HCT116 (cell line): ENCODE results near the gene ATXN1.

Experiments
- ATF3 ChIP-seq: IDR thresholded peaks from 2 replicates; pipeline ENCODE4 v1.6.1; 2012
- CEBPB ChIP-seq: IDR thresholded peaks from 2 replicates; pipeline ENCODE4 v1.6.1; 2012; ENCODE audit warnings: low read depth
- CTCF ChIP-seq, 3 experiments: fragments of 200-600 bp in 1 of 3; sonication (generic) in 1 of 3; IDR thresholded peaks in 2 of 3; conservative IDR thresholded peaks in 1 of 3; 2 replicates each; pipeline ENCODE4 v1.5.1; 2012 to 2017; ENCODE audit warnings: low read depth in 2 of 3, low read length in 2 of 3, antibody characterized with exemption in 1 of 3, borderline replicate concordance in 1 of 3, control low read depth in 1 of 3, mild to moderate bottlenecking in 1 of 3, mixed read lengths in 1 of 3, mixed run types in 1 of 3, moderate library complexity in 1 of 3; ENCODE audit not compliant: insufficient read depth in 1 of 3
- ELF1 ChIP-seq: IDR thresholded peaks from 2 replicates; pipeline ENCODE4 v1.6.1; 2012; ENCODE audit warnings: low read depth, borderline replicate concordance
- EZH2 ChIP-seq: fragments of 200-600 bp; sonication (generic); IDR thresholded peaks from 2 replicates; pipeline ENCODE4 v1.6.1; 2017; ENCODE audit warnings: antibody characterized with exemption, mixed run types
- JUND ChIP-seq: IDR thresholded peaks from 2 replicates; pipeline ENCODE4 v1.6.1; 2012
- MAX ChIP-seq: IDR thresholded peaks from 2 replicates; pipeline ENCODE4 v1.6.1; 2012
- POLR2A ChIP-seq: IDR thresholded peaks from 2 replicates; pipeline ENCODE4 v1.7.0; 2011; ENCODE audit warnings: borderline replicate concordance; ENCODE audit not compliant: insufficient read depth, insufficient read length; ENCODE audit errors: extremely low read depth
- POLR2AphosphoS5 ChIP-seq: IDR thresholded peaks from 2 replicates; pipeline ENCODE4 v1.6.1; 2011; ENCODE audit warnings: mild to moderate bottlenecking, low read depth, low read length, moderate library complexity
- RAD21 ChIP-seq: IDR thresholded peaks from 2 replicates; pipeline ENCODE4 v1.6.1; 2012; ENCODE audit warnings: low read depth, mild to moderate bottlenecking
- SP1 ChIP-seq: IDR thresholded peaks from 2 replicates; pipeline ENCODE4 v1.6.1; 2012; ENCODE audit warnings: low read depth
- TCF7L2 ChIP-seq: IDR thresholded peaks from 2 replicates; pipeline ENCODE4 v1.7.0; 2011; ENCODE audit warnings: borderline replicate concordance, inconsistent platforms; ENCODE audit not compliant: insufficient read depth, insufficient read length; ENCODE audit errors: extremely low read depth
- YY1 ChIP-seq: IDR thresholded peaks from 2 replicates; pipeline ENCODE4 v1.6.1; 2011; ENCODE audit warnings: low read length, low read depth, moderate library complexity, mild to moderate bottlenecking; ENCODE audit not compliant: insufficient replicate concordance; ENCODE audit errors: extremely low read depth
- ZFX ChIP-seq: fragments of 450-650 bp; IDR thresholded peaks from 2 replicates; pipeline ENCODE4 v1.6.1; 2017

GRCh38 chr6:16380220-16380809 lies 380.9 kb downstream of the ATXN1 start:
- no peak for TF ChIP-seq MAX
- no peak for TF ChIP-seq CTCF (IDR thresholded peaks at IDR 0.05 in 2 of 3, conservative IDR thresholded peaks at IDR 0.05 in 1 of 3; ENCODE audit: borderline replicate concordance in 1 of 3, insufficient read depth in 1 of 3, low read depth in 2 of 3, low read length in 2 of 3)
- no peak for TF ChIP-seq JUND
- TF ChIP-seq POLR2A: no peak
- no peak for TF ChIP-seq POLR2AphosphoS5
- no peak for TF ChIP-seq ZFX
- TF ChIP-seq ATF3: no peak
- no peak for TF ChIP-seq ELF1
- TF ChIP-seq YY1: no peak
- TF ChIP-seq EZH2: no peak
- TF ChIP-seq RAD21: no peak
- TF ChIP-seq CEBPB: no peak
- no peak for TF ChIP-seq SP1
- TF ChIP-seq TCF7L2: no peak
